Type B pancreatic cell (in vitro differentiated cells): ENCODE results near the gene GALNT13. TPM values are rescaled to one million over a fixed set of nuclear protein-coding genes. Genes with fewer than 3 reads are reported as not detected.
"Not testable (repeated sequence)": the region's sequence is repeated elsewhere in the genome, so short reads cannot be mapped to it uniquely, and the experiment has no call there.

Experiments
- DNase-seq: peaks from one replicate; pipeline ENCODE4 v3.0.0; 2021; ENCODE audit warnings: mixed read lengths; ENCODE audit not compliant: unreplicated experiment; ENCODE audit errors: extremely low spot score
- H3K27ac Mint-ChIP-seq: 2 replicates; pipeline ENCODE4 v1.8.0; 2021; ENCODE audit warnings: mild to moderate bottlenecking, mixed read lengths
- H3K27me3 Mint-ChIP-seq: 2 replicates; pipeline ENCODE4 v1.8.0; 2021; ENCODE audit warnings: mixed read lengths
- H3K36me3 Mint-ChIP-seq: 2 replicates; pipeline ENCODE4 v1.8.0; 2021; ENCODE audit warnings: mixed read lengths
- H3K4me1 Mint-ChIP-seq: one replicate; pipeline ENCODE4 v1.8.0; 2021; ENCODE audit warnings: mixed read lengths; ENCODE audit not compliant: unreplicated experiment
- H3K4me3 Mint-ChIP-seq: 2 replicates; pipeline ENCODE4 v1.8.0; 2021; ENCODE audit warnings: mild to moderate bottlenecking, mixed read lengths
- H3K9me3 Mint-ChIP-seq: 2 replicates; pipeline ENCODE4 v1.8.0; 2021; ENCODE audit warnings: mixed read lengths
- total RNA-seq: library from RNA; stranded (reverse); gene quantifications from 2 replicates; pipeline ENCODE4 v1.2.1, GENCODE V29; 2021; ENCODE audit warnings: low replicate concordance
- TF ChIP-seq, protein P1 (sequence below): fragments of 200-600 bp; sonication (generic); conservative IDR thresholded peaks from 2 replicates; pipeline ENCODE4 v1.5.0; 2021; ENCODE audit warnings: antibody characterized with exemption, mild to moderate bottlenecking

GALNT13 gene
- total RNA-seq, 1 donor from 2014 or later, result 5.9 TPM

DNA sequence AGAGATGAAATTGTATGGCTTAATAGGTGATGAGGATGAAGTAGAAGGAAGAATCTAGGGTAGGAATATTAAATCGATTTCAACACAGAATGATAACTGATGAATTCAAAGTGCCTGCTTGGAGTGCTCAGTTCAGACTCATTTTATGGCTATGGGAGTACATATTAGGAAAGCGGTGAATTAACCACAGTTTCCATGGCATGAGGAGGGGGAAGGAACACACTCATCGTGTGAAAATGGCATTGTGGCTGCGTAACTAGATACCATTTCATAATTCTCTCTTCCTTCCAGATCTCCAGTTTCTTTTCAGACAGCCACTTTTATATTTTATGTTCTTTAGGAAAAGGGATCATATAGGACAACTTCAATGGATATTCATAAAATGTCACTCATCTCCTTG lies 594.5 kb downstream of the GALNT13 start:
- Mint-ChIP-seq H3K27ac (no peak overlapping the region), H3K36me3 (no peaks in the 10 kb centered on the region), H3K4me1 (no peaks in the 10 kb centered on the region), H3K27me3 (no peaks in the 10 kb centered on the region), H3K4me3 (no peak overlapping the region), H3K9me3 (no peaks in the 10 kb centered on the region)
- no peak for DNase-seq
- TF ChIP-seq, protein P1, sequence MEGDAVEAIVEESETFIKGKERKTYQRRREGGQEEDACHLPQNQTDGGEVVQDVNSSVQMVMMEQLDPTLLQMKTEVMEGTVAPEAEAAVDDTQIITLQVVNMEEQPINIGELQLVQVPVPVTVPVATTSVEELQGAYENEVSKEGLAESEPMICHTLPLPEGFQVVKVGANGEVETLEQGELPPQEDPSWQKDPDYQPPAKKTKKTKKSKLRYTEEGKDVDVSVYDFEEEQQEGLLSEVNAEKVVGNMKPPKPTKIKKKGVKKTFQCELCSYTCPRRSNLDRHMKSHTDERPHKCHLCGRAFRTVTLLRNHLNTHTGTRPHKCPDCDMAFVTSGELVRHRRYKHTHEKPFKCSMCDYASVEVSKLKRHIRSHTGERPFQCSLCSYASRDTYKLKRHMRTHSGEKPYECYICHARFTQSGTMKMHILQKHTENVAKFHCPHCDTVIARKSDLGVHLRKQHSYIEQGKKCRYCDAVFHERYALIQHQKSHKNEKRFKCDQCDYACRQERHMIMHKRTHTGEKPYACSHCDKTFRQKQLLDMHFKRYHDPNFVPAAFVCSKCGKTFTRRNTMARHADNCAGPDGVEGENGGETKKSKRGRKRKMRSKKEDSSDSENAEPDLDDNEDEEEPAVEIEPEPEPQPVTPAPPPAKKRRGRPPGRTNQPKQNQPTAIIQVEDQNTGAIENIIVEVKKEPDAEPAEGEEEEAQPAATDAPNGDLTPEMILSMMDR, result no peak

DNA sequence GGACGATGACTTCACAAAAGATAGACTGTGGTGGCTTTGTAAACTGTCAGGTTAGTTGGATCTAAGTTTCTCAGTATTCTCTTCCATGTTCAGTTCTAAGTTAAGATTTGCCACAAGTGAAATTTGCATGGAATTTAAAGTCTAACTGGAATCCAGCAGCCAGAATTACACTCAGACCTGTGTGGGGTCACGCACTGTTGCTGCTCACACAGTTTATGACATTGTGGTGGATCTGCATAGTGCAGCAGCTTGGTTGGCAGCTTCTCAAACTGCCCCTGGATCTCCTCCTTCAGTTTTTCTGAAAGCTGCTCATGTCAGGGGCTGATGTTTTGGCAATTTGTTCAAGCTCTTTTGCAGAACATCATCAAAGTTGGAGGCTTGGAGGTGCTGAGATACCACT lies 598.7 kb downstream of the GALNT13 start:
- Mint-ChIP-seq H3K4me1 (no peaks in the 10 kb centered on the region), H3K9me3 (no peaks in the 10 kb centered on the region), H3K4me3 (no peak overlapping the region), H3K27ac (no peak overlapping the region), H3K27me3 (no peaks in the 10 kb centered on the region), H3K36me3 (no peaks in the 10 kb centered on the region)
- TF ChIP-seq, protein P1, result no peak
- no peak for DNase-seq

DNA sequence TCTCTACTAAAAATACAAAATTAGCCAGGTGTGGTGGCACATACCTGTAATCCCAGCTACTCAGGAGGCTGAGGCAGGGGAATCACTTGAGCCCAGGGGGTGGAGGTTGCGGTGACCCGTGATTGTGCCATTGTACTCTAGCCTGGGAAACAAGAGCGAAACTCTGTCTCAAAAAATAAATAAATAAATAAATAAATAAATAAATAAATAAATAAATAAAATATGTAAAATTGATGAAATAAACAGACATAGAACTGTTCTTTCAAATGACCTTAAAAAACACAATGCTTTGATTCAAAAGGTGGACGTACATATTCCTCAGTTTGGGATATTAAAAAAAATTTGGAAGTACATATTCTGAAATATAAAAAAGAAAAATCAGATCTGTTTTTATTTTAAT lies 599.8 kb downstream of the GALNT13 start:
- not testable (repeated sequence) for DNase-seq, H3K27me3 Mint-ChIP-seq, H3K9me3 Mint-ChIP-seq, H3K4me3 Mint-ChIP-seq, H3K4me1 Mint-ChIP-seq, H3K36me3 Mint-ChIP-seq, H3K27ac Mint-ChIP-seq

DNA sequence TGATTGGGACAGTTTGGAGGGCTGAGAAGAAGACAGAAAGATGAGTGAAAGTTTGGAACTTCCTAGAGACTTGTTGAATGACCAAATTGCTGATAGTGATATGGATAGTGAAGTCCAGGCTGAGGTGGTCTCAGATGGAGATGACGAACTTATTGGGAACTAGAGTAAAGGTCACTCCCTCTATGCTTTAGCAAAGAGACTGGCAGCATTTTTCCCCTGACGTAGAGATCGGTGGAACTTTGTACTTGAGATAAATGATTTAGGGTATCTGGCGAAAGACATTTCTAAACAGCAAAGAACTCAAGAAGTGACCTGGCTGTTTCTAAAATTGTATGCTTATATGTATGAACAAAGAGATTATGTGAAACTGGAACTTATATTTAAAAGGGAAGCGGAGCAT lies 605.6 kb downstream of the GALNT13 start:
- no peaks in the 10 kb centered on the region for H3K4me1 Mint-ChIP-seq
- H3K4me3 Mint-ChIP-seq, result no peak overlapping the region
- TF ChIP-seq, protein P1, result no peak
- H3K27ac Mint-ChIP-seq, result no peak overlapping the region
- no peaks in the 10 kb centered on the region for H3K27me3 Mint-ChIP-seq
- no peak for DNase-seq
- no peaks in the 10 kb centered on the region for H3K9me3 Mint-ChIP-seq
- H3K36me3 Mint-ChIP-seq, result no peaks in the 10 kb centered on the region

DNA sequence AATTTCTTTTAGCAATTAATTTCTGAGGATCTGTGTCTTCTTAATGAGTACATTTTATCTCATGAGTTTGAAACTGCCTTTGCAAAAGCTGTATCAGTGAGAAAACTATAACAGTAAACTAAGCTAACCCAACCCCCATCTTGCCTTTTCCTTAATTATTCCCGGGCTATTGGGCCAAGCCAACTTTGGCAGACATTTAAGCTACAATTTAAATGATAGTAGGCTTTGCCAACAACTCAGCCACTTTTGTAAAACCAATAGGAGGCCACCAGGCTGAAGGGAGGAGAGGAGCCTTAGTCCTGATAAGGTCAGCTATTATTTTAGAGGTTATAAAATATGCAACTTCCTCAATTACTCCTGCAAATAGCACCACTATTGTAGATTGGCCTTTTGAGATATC lies 608.8 kb downstream of the GALNT13 start:
- Mint-ChIP-seq H3K36me3 (no peaks in the 10 kb centered on the region), H3K4me1 (no peaks in the 10 kb centered on the region), H3K4me3 (no peak overlapping the region)

DNA sequence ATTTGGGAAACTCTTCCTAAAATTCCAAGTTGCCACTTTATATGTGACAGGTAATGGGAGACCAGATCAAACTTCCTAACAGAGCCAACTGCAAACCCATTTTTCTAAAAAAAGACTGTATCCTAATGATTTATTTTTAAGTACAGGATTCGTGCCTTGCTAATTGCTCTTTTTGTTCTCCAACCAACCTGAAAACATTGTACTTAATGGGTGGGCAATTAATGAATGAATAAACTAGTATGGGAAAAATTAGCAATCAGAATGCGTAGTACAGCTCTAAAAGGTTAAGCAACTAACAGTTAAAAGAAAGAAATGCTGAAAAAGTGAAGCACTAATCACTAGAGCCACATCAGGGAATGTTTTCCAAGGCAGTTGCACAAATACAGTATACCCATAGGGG lies 609.6 kb downstream of the GALNT13 start:
- H3K27ac Mint-ChIP-seq, result no peak overlapping the region
- H3K36me3 Mint-ChIP-seq, result no peaks in the 10 kb centered on the region
- H3K4me3 Mint-ChIP-seq, result no peak overlapping the region
- DNase-seq, result no peak
- TF ChIP-seq, protein P1, result no peak
- no peaks in the 10 kb centered on the region for H3K9me3 Mint-ChIP-seq
- peaks cover 2% of the 10 kb centered on the region for H3K27me3 Mint-ChIP-seq
- H3K4me1 Mint-ChIP-seq, result no peaks in the 10 kb centered on the region

More for the DNA sequence above, 608.8 kb downstream of the GALNT13 start:
- Mint-ChIP-seq H3K27ac (no peak overlapping the region), H3K27me3 (peaks cover 2% of the 10 kb centered on the region), H3K9me3 (no peaks in the 10 kb centered on the region)
- TF ChIP-seq, protein P1, result no peak
- DNase-seq, result no peak
